WTC11 (cell line): ENCODE measurements around the gene MAML2. TPM values are rescaled to one million over a fixed set of nuclear protein-coding genes. Genes with fewer than 3 reads are reported as not detected.

Experiments used
- ATAC-seq: fragments of 200-7000 bp; cut with Tn5 transposase; 2 replicates; pipeline ENCODE4 v1.10.0; 2021; ENCODE audit warnings: mild to moderate bottlenecking, moderate library complexity
- CTCF ChIA-PET: fragments of 300-600 bp; sonication (Branson Sonifier 250); formaldehyde crosslinking; loops from one replicate; lab custom pipeline; 2021; ENCODE audit warnings: antibody characterized with exemption; lab: Charles Lee
- POLR2A ChIA-PET: fragments of 350-600 bp; sonication (Branson Sonifier 250); formaldehyde crosslinking; loops from one replicate; lab custom pipeline; 2021; ENCODE audit warnings: antibody characterized with exemption; lab: Charles Lee
- DNase-seq: peaks from one replicate; pipeline ENCODE4 v3.0.0; 2021; ENCODE audit warnings: low spot score
- H3K27ac Mint-ChIP-seq: 2 replicates; pipeline ENCODE4 v1.8.0; 2021; ENCODE audit warnings: mixed read lengths
- H3K27me3 Mint-ChIP-seq: 2 replicates; pipeline ENCODE4 v1.8.0; 2021; ENCODE audit warnings: low read depth, mild to moderate bottlenecking, moderate library complexity, mixed read lengths
- H3K36me3 Mint-ChIP-seq: 2 replicates; pipeline ENCODE4 v1.8.0; 2021; ENCODE audit warnings: mixed read lengths
- H3K4me1 Mint-ChIP-seq: 2 replicates; pipeline ENCODE4 v1.8.0; 2022; ENCODE audit warnings: mixed read lengths
- H3K4me3 Mint-ChIP-seq: 2 replicates; pipeline ENCODE4 v1.8.0; 2021; ENCODE audit warnings: mild to moderate bottlenecking, moderate library complexity, mixed read lengths
- H3K9me3 Mint-ChIP-seq: 2 replicates; pipeline ENCODE4 v1.8.0; 2021; ENCODE audit warnings: mixed read lengths
- AR ChIP-seq: fragments of 250-450 bp; sonication (Bioruptor Pico); IDR thresholded peaks from 2 replicates; pipeline ENCODE4 v1.9.0; 2021; ENCODE audit warnings: mild to moderate bottlenecking
- E2F5 ChIP-seq: sonication (generic); formaldehyde crosslinking; IDR thresholded peaks from 2 replicates; pipeline ENCODE4 v1.8.1; 2022; ENCODE audit warnings: mild to moderate bottlenecking, moderate library complexity, missing genetic modification reagents
- FOXJ3 ChIP-seq: sonication (generic); formaldehyde crosslinking; IDR thresholded peaks from 2 replicates; pipeline ENCODE4 v1.9.0; 2021; ENCODE audit warnings: missing genetic modification reagents, mild to moderate bottlenecking, borderline replicate concordance
- NFYB ChIP-seq: sonication (generic); formaldehyde crosslinking; conservative IDR thresholded peaks from 2 replicates; pipeline ENCODE4 v1.8.0; 2022; ENCODE audit warnings: low read depth, missing genetic modification reagents
- OVOL2 ChIP-seq: fragments of 250-450 bp; sonication (Bioruptor Pico); IDR thresholded peaks from 2 replicates; pipeline ENCODE4 v1.9.0; 2021; ENCODE audit warnings: mild to moderate bottlenecking, borderline replicate concordance
- PRDM15 ChIP-seq: sonication (generic); formaldehyde crosslinking; IDR thresholded peaks from 2 replicates; pipeline ENCODE4 v1.8.0; 2022; ENCODE audit warnings: missing genetic modification reagents
- PREB ChIP-seq: sonication (generic); formaldehyde crosslinking; IDR thresholded peaks from 2 replicates; pipeline ENCODE4 v1.8.1; 2022; ENCODE audit warnings: mild to moderate bottlenecking, missing genetic modification reagents, moderate library complexity, borderline replicate concordance
- PRRX2 ChIP-seq: fragments of 250-450 bp; sonication (Bioruptor Pico); IDR thresholded peaks from 2 replicates; pipeline ENCODE4 v1.8.0; 2021; ENCODE audit warnings: mild to moderate bottlenecking
- RORB ChIP-seq: fragments of 250-450 bp; sonication (Bioruptor Pico); IDR thresholded peaks from 2 replicates; pipeline ENCODE4 v1.9.0; 2021; ENCODE audit warnings: mild to moderate bottlenecking
- ZBTB21 ChIP-seq: sonication (generic); formaldehyde crosslinking; IDR thresholded peaks from 2 replicates; pipeline ENCODE4 v1.8.1; 2023; ENCODE audit warnings: mild to moderate bottlenecking, missing genetic modification reagents, borderline replicate concordance
- ZNF532 ChIP-seq: fragments of 250-450 bp; sonication (Bioruptor Pico); IDR thresholded peaks from 2 replicates; pipeline ENCODE4 v1.9.0; 2021; ENCODE audit warnings: mild to moderate bottlenecking, borderline replicate concordance
- total RNA-seq: library from RNA; stranded (reverse); gene quantifications from 3 replicates; pipeline ENCODE4 v1.2.3, GENCODE V29; 2021

MAML2 gene
- total RNA-seq, 1 experiment from 2014 or later: 8.1 TPM

GRCh38 chr11:96318399-96318798, 24.6 kb downstream of the MAML2 start (continued):
- no peak for TF ChIP-seq AR (CRISPR knock-in tag)
- TF ChIP-seq PREB (CRISPR knock-in tag): no peak
- no peak for TF ChIP-seq OVOL2 (CRISPR knock-in tag)

- Mint-ChIP-seq H3K36me3 (no peaks in the 10 kb centered on the region), H3K27me3 (no peaks in the 10 kb centered on the region), H3K4me3 (no peak overlapping the region), H3K9me3 (no peaks in the 10 kb centered on the region), H3K4me1 (peaks cover 69% of the 10 kb centered on the region), H3K27ac (no peak overlapping the region; the same call in 1 of the 2 replicates)
- no peak for ATAC-seq
- POLR2A ChIA-PET: no interaction called here
- no peak for TF ChIP-seq ZNF532 (CRISPR knock-in tag)
- TF ChIP-seq NFYB: no peak
- no peak for TF ChIP-seq PRDM15 (CRISPR knock-in tag)
- no peak for TF ChIP-seq FOXJ3
- TF ChIP-seq PRRX2 (CRISPR knock-in tag): no peak
- no peak for TF ChIP-seq ZBTB21 (CRISPR knock-in tag)
- TF ChIP-seq RORB (CRISPR knock-in tag): no peak
- TF ChIP-seq E2F5 (CRISPR knock-in tag): no peak
- DNase-seq: no peak
- CTCF ChIA-PET: interaction anchor here (1.0 kb wide), 1 partner anchor 25 kb away, joined by 7 read pairs; the partner anchor contains the start of gene MAML2
These were observed 25.0 kb downstream of the MAML2 start for GRCh38 chr11:96317985-96318384.
